Activated naive CD8-positive, alpha-beta T cell treated with anti-CD3 and anti-CD28 coated beads for 36 hours (primary cell): ENCODE results near the gene P3H3. TPM values are rescaled to one million over a fixed set of nuclear protein-coding genes. Genes with fewer than 3 reads are reported as not detected.

Source experiments
- DNase-seq: peaks from one replicate; pipeline ENCODE4 v3.0.0; 2021
- H3K27ac Mint-ChIP-seq: one replicate; pipeline ENCODE4 v1.8.0; 2022; ENCODE audit warnings: mild to moderate bottlenecking, moderate library complexity, mixed read lengths
- H3K27me3 Mint-ChIP-seq: one replicate; pipeline ENCODE4 v1.8.0; 2022; ENCODE audit warnings: mild to moderate bottlenecking, mixed read lengths
- H3K36me3 Mint-ChIP-seq: one replicate; pipeline ENCODE4 v1.8.0; 2021; ENCODE audit warnings: mild to moderate bottlenecking, mixed read lengths
- H3K4me1 Mint-ChIP-seq: one replicate; pipeline ENCODE4 v1.8.0; 2021; ENCODE audit warnings: mixed read lengths
- H3K4me3 Mint-ChIP-seq: one replicate; pipeline ENCODE4 v1.8.0; 2022; ENCODE audit warnings: mild to moderate bottlenecking, moderate library complexity, mixed read lengths
- H3K9me3 Mint-ChIP-seq: one replicate; pipeline ENCODE4 v1.8.0; 2022; ENCODE audit warnings: mixed read lengths
- total RNA-seq, 2 experiments: library from RNA; stranded (reverse); gene quantifications; one replicate each; pipeline ENCODE4 v1.2.3, GENCODE V29; 2021

The P3H3 gene
- total RNA-seq, 2 experiments from 2014 or later = 0.36 to 0.60 TPM

DNA sequence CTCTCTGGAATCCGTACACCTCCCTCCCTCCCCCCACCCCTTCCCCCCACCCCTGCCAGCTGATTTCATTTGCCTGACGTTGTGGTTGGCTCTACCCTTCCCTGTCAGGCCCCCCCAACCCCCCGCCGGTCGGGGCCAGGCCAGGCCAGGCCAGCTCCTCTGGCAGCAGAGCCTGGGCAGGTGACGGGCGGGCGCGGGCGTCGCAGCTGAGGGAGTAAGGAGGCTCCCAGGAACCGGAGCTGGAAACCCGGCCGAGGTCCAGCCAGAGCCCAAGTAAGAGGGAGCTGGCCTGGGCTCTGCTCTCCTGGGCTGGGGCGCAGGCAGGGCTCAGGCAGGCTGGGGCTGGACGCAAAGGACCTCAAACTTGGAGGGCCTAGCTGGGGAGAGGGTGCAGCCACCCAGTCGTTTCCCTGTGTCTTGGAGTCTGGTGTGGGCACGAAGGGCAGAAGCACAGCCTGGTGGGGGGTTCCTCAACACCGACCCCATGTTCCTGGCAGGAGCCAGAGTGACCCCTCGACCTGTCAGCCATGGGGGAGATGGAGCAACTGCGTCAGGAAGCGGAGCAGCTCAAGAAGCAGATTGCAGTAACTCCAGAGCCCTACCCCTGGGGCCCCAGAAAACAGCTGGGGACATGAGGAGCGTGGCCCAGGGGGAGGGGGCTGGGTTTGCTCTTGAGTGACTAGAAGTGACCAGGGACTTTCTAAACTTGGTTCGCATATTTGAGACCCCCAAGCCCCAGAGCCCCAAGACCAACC, 12.7 kb downstream of the P3H3 start, which contains the start of gene GNB3:
GNB3 (plus strand) TSS at position 165 of the 755 bp plus-strand sequence; CDS start at position 528, 363 bp downstream.
- peaks cover 5% of the 10 kb centered on the region for H3K36me3 Mint-ChIP-seq
- no peaks in the 10 kb centered on the region for H3K9me3 Mint-ChIP-seq
- H3K27ac Mint-ChIP-seq = no peak within 1 kb of the TSS
- no peak within 1 kb of the TSS for H3K4me3 Mint-ChIP-seq
- no peaks in the 10 kb centered on the region for H3K4me1 Mint-ChIP-seq
- H3K27me3 Mint-ChIP-seq = no peaks in the 10 kb centered on the region
- no peak for DNase-seq

DNA sequence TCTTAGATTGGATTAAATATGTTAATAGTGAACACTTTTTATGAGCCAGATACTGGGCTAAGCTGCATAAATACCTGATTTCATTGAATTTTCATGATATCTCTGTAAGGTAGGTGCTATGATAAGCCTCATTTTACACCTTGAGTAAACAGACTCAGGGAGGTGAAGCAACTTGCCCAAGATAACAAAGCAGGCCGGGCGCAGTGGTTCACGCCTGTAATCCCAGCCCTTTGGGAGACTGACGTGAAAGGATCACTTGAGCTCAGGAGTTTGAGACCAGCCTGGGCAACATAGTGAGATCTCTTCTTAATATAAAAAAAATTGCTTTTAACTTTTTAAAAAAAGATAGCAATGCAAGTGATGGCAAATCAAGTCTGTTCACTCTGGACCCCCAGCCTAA, 13.9 kb downstream of the P3H3 start:
- peaks cover 8% of the 10 kb centered on the region for H3K36me3 Mint-ChIP-seq
- no peaks in the 10 kb centered on the region for H3K27me3 Mint-ChIP-seq
- no peak overlapping the region for H3K4me3 Mint-ChIP-seq
- no peak for DNase-seq
- no peaks in the 10 kb centered on the region for H3K4me1 Mint-ChIP-seq
- H3K9me3 Mint-ChIP-seq = no peaks in the 10 kb centered on the region
- no peak overlapping the region for H3K27ac Mint-ChIP-seq

DNA sequence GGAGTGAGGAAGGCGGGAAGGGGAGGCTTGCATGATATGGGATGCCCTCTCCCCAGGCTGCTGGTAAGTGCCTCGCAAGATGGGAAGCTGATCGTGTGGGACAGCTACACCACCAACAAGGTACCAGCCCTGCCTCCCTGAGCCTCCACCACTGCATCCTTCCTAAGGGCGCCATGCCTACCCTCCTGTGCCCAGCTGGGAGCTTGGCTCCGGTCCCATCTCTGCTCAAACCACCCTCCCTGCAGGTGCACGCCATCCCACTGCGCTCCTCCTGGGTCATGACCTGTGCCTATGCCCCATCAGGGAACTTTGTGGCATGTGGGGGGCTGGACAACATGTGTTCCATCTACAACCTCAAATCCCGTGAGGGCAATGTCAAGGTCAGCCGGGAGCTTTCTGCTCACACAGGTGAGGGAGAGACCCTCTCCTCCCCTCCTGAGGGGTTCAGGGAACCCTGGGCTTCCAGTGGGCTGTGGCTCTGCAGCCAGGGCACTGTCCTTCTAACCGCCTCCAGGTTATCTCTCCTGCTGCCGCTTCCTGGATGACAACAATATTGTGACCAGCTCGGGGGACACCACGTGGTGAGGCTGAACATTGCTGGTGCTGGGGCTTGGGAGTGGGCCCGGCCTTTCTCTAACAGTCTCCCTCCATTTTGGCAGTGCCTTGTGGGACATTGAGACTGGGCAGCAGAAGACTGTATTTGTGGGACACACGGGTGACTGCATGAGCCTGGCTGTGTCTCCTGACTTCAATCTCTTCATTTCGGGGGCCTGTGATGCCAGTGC, 15.1 kb downstream of the P3H3 start:
- H3K27me3 Mint-ChIP-seq = no peaks in the 10 kb centered on the region
- no peak for DNase-seq
- H3K9me3 Mint-ChIP-seq = no peaks in the 10 kb centered on the region
- no peaks in the 10 kb centered on the region for H3K4me1 Mint-ChIP-seq
- no peak overlapping the region for H3K27ac Mint-ChIP-seq
- no peak overlapping the region for H3K4me3 Mint-ChIP-seq
- peaks cover 12% of the 10 kb centered on the region for H3K36me3 Mint-ChIP-seq

DNA sequence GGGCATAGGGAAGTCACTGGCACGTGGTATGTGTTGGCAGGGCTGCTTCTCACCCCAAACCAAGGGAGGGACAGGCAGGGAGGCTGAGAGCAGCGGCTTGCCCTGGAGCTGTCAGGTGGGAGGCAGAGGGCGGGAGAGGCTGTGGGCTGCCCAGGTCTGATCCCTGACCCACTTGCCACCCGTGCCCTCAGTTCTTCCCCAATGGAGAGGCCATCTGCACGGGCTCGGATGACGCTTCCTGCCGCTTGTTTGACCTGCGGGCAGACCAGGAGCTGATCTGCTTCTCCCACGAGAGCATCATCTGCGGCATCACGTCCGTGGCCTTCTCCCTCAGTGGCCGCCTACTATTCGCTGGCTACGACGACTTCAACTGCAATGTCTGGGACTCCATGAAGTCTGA, 17.2 kb downstream of the P3H3 start:
- Mint-ChIP-seq H3K4me3 (no peak overlapping the region), H3K9me3 (no peaks in the 10 kb centered on the region), H3K27ac (no peak overlapping the region), H3K36me3 (peaks cover 19% of the 10 kb centered on the region), H3K27me3 (no peaks in the 10 kb centered on the region), H3K4me1 (peaks cover 12% of the 10 kb centered on the region)
- no peak for DNase-seq

DNA sequence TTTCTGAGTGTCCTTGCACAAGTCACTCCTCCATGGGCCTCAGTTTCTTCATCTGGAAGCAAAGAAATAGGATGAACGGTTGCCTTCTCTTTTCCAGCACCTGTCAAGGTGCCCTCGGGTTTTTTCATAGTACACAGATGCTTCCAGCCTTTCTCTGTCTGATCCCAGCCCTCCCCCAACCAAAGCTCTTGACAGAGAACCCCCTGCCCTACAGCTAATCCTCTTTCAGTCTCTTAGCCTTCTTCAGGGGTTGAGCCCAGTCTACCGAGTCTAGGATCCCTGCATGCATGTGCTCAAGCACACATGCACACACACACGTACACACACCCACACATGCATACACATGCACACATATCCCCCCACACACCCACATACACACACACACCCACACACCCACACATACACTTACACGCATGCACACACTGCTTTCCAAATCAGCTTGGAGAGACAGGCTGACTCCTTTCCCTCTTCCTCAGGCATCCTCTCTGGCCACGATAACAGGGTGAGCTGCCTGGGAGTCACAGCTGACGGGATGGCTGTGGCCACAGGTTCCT, 18.2 kb downstream of the P3H3 start:
- peaks cover 17% of the 10 kb centered on the region for H3K4me1 Mint-ChIP-seq
- H3K27me3 Mint-ChIP-seq = no peaks in the 10 kb centered on the region
- no peak overlapping the region for H3K4me3 Mint-ChIP-seq
- H3K36me3 Mint-ChIP-seq = peaks cover 20% of the 10 kb centered on the region
- no peaks in the 10 kb centered on the region for H3K9me3 Mint-ChIP-seq
- no peak overlapping the region for H3K27ac Mint-ChIP-seq
- DNase-seq = no peak

DNA sequence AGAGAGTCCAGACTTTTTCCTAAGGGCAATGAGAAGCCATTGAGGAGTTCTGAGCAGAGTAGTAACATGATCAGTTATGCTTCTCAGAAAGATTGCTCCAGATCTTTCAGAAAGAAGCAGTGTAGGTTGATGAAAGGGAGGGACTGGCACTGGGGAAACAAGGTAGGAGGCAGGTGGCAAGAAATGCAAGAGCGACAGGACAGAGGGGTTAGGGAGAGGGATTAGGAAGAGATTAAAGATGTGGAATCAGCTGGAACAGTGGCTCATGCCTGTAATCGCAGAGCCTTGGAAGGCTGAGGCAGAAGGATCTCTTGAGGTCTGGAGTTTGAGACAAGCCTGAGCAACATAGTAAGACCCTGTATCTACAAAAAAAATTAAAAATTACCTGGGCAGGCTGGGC, 19.5 kb downstream of the P3H3 start:
- H3K27ac Mint-ChIP-seq = no peak overlapping the region
- peaks cover 17% of the 10 kb centered on the region for H3K4me1 Mint-ChIP-seq
- H3K36me3 Mint-ChIP-seq = peaks cover 20% of the 10 kb centered on the region
- no peak overlapping the region for H3K4me3 Mint-ChIP-seq
- H3K27me3 Mint-ChIP-seq = no peaks in the 10 kb centered on the region
- no peak for DNase-seq
- H3K9me3 Mint-ChIP-seq = no peaks in the 10 kb centered on the region

DNA sequence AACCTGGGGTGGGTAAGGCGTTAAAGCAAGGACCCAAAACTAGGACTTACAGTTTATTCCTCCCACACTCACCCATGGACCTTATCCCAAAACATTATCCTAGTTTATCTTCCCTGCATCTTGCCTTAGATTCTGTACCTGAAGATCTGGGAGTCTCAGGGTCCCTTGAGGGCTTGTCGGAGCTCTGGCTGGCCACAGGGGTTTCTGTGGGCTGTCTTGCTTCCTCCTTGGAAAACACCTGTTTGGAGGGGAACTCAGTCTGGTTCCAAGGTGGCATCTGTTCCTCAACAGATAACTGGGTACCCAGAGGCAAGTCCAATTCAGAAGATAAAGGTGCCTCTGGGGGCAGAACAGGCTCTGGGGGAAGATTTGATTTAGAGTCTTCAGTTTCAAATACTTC, 21.2 kb downstream of the P3H3 start:
- Mint-ChIP-seq H3K27me3 (no peaks in the 10 kb centered on the region), H3K9me3 (no peaks in the 10 kb centered on the region), H3K4me1 (peaks cover 27% of the 10 kb centered on the region), H3K36me3 (peaks cover 23% of the 10 kb centered on the region), H3K4me3 (peak overlapping the region; percentile 97), H3K27ac (no peak overlapping the region)
- DNase-seq = no peak

DNA sequence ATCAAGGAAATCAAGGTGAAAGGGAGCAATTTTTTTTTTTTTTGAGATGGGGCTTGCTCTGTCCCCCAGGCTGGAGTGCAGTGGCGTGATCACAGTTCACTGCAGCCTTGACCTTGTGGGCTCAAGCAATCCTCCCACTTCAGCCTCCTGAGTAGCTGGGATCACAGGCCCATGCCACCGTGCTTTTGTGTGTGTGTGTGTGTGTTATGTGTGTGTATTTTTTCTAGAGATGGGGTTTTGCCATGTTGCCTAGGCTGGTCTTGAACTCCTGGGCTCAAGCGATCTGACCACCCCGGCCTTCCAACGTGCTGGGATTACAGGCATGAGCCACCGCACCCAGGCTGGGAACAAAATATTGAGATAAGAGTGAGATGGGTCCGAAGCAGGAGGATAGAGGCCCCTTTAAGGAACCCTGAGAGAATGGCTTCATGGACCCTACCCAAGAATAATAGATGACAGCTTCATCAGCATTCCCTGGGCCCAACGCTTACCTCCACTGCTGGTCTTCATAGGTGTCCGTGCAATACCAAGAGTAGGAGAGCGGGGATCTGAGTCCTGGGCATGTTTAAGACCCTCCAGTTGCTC, 21.9 kb downstream of the P3H3 start:
- Mint-ChIP-seq H3K4me1 (peaks cover 29% of the 10 kb centered on the region), H3K36me3 (peaks cover 21% of the 10 kb centered on the region), H3K9me3 (no peaks in the 10 kb centered on the region), H3K27me3 (no peaks in the 10 kb centered on the region), H3K27ac (no peak overlapping the region), H3K4me3 (peak overlapping the region; percentile 97)
- DNase-seq = no peak

DNA sequence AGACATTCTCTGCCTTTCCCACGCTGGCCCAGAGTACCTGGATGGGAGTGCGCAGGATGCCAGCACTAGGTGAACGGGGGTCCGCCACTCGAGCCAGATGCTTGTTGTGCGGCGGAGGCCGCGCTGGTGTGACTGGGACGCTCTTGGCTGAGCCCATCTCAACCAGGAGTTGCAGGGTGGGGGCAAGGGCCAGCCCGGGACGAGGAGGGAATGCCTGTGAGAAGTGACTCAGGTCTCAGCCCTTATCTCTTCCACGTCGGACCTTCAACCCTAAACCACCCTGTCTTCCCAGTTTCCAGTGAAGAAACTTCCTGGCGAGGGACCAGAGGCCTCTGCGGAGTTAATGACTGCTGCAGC, 22.6 kb downstream of the P3H3 start:
- no peaks in the 10 kb centered on the region for H3K9me3 Mint-ChIP-seq
- DNase-seq = no peak
- H3K27ac Mint-ChIP-seq = peak overlapping the region; percentile 95
- peaks cover 21% of the 10 kb centered on the region for H3K36me3 Mint-ChIP-seq
- H3K4me1 Mint-ChIP-seq = peaks cover 29% of the 10 kb centered on the region
- peak overlapping the region; percentile 97 for H3K4me3 Mint-ChIP-seq
- no peaks in the 10 kb centered on the region for H3K27me3 Mint-ChIP-seq

DNA sequence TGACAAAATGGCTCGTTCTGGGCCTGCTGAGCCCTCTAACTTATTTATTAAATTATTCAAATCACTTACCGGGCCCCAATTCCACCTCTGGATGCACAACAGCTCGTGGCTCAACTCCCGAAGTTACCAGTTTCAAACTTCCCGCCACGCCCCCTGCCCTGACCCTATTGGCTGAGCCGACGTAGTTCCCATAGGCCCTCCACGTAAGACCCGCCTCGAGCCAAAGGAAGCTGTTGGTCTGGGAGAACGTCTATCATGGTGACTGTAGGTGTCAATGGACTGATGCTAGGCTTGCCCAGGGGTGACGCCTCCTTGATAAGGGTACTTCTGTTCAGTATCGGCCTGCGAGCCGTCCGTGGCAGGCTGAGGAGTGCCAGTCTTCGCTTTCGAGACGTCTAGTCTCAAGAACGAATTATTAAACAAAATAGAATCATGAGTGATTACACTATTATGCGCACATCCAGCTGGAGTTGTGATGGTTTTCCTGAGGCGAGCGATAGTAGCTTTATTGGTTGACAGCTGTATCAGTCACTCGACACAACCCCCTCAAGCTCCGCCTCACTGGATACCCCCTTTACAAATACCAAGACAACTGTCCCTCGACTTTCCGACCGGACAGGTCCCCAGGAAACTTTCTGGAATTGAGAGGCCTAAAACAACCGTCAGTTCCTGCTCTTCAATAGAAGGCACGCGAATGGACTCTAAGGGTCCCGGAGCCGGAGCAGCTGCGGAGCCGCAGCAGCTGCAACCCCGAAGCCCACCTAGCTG, 23.1 kb downstream of the P3H3 start, which contains the start of gene CDCA3:
CDCA3 (minus strand) TSS at position 134 of the 768 bp plus-strand sequence. CDS start 334 bp downstream, outside the sequence.
- peak; percentile 91 for DNase-seq
- peaks cover 29% of the 10 kb centered on the region for H3K4me1 Mint-ChIP-seq
- H3K9me3 Mint-ChIP-seq = no peaks in the 10 kb centered on the region
- peak within 1 kb of the TSS; percentile 95 for H3K27ac Mint-ChIP-seq
- peaks cover 22% of the 10 kb centered on the region for H3K36me3 Mint-ChIP-seq
- no peaks in the 10 kb centered on the region for H3K27me3 Mint-ChIP-seq
- peak within 1 kb of the TSS; percentile 97 for H3K4me3 Mint-ChIP-seq

DNA sequence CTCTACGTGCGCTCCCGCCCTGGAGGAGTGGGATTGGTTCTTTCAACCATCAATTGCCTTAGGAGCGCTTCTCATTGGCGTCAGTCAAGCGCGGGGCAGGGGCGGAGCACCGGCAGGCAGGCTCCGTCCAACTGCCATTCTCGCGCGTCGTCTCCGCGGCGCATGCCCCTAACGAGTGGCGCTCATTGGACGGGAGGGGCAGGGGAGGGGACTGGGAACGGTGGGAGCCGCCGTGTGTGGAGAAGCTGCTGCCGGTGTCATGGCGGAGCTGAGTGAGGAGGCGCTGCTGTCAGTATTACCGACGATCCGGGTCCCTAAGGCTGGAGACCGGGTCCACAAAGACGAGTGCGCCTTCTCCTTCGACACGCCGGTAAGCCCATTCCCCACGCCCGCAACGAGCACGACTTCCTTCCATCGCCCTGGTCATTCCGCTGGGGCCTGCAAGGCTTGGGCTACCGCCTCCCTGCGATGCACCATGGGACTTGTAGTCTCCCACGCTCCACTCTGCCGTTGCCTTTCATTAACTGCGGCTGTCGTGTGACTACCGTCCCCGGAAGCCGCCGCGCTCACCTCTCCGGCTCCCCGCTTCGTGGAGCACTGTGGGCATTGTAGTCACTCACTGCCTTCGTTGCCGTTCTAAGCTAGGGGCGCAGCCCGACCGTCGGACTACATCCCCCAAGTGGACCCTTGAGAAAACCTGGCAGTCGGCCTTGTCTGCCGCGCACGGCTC, 23.9 kb downstream of the P3H3 start, which contains the start of gene USP5:
USP5 (plus strand) TSS at position 230 of the 730 bp plus-strand sequence; CDS start at position 260, 30 bp downstream.
- Mint-ChIP-seq H3K9me3 (no peaks in the 10 kb centered on the region), H3K27me3 (no peaks in the 10 kb centered on the region), H3K36me3 (peaks cover 20% of the 10 kb centered on the region), H3K4me1 (peaks cover 29% of the 10 kb centered on the region), H3K4me3 (peak within 1 kb of the TSS; percentile 97), H3K27ac (peak within 1 kb of the TSS; percentile 95)
- DNase-seq = peak; percentile 99

DNA sequence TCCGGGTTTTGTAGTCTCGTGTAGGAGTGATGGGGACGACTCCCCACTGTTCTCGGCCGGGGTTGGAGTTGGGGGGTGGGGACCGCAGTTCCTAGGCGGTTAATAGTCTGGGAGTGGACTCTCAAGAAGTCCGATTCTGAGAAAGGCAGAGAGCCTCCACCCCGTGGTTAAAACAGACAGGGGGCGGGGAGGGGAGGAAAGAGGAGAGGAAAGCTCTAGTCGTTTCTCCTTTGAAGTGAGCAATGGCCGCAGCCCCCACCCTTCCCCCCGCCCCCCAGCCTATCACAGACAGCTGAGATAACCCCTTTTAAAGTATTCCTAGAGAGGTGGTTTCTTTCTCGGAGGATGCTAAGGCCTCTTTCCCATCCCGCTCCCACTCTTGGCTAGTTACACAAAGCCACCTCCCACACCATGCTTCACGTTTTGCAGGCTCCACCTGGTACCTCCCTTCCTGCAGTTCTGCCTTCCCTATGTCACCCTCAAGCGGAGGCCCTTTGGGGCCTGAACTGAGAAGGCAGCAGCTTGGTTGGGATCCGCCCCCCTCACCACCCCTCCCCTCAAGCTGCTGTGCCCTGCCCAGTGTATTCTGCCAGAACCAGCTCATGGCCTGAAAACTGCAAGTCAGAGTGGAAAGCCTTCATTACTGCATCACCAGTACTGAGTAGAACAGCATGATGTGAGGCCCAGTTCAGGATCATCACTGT, 24.6 kb downstream of the P3H3 start:
- peak overlapping the region; percentile 97 for H3K4me3 Mint-ChIP-seq
- peak; percentile 72 for DNase-seq
- H3K9me3 Mint-ChIP-seq = no peaks in the 10 kb centered on the region
- no peaks in the 10 kb centered on the region for H3K27me3 Mint-ChIP-seq
- H3K4me1 Mint-ChIP-seq = peaks cover 29% of the 10 kb centered on the region
- peaks cover 24% of the 10 kb centered on the region for H3K36me3 Mint-ChIP-seq
- H3K27ac Mint-ChIP-seq = peak overlapping the region; percentile 95

DNA sequence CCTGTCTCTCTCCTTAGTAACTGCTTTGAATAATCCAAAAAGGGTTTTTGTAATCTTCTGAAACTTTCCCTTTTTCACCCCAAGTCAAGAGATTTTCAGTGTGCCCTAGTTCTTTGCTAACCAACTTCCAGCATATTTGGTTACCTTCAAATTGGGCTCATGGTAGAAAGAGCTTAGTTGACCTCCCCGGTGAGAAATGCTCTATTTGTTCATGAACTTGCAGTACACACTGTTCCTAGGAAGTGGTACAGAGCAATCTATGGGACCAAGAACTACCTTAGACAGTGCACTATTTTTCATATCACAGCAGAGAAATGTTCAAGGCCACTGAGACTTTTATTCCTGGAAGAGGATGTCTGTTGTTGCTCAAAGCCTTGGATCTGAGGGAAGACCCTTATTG, 25.4 kb downstream of the P3H3 start:
- peak overlapping the region; percentile 97 for H3K4me3 Mint-ChIP-seq
- no peak for DNase-seq
- no peaks in the 10 kb centered on the region for H3K9me3 Mint-ChIP-seq
- H3K36me3 Mint-ChIP-seq = peaks cover 24% of the 10 kb centered on the region
- H3K4me1 Mint-ChIP-seq = peaks cover 29% of the 10 kb centered on the region
- no peaks in the 10 kb centered on the region for H3K27me3 Mint-ChIP-seq
- peak overlapping the region; percentile 95 for H3K27ac Mint-ChIP-seq
